ENCODE results near the gene ABCC2.

DNA sequence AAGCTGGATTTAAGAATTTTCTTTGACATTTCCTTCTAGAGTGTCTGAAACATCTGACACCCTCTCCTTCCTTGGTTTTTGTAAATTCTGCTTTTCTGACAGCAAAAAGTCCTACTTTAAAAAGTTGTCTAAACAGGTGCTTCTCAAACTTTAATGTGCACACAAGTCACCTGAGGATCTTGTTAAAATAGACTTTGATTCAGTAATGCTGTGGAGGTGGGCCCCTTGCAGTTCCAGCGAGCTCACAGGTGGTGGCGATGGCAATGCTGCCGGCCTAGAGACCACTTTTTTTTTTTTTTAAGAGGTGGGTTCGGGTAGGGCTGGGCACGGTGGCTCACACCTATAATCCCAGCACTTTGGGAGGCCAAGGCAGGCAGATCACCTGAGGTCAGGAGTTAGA is 77.1 kb downstream of the ABCC2 start:
- TF ChIP-seq, protein P1, sequence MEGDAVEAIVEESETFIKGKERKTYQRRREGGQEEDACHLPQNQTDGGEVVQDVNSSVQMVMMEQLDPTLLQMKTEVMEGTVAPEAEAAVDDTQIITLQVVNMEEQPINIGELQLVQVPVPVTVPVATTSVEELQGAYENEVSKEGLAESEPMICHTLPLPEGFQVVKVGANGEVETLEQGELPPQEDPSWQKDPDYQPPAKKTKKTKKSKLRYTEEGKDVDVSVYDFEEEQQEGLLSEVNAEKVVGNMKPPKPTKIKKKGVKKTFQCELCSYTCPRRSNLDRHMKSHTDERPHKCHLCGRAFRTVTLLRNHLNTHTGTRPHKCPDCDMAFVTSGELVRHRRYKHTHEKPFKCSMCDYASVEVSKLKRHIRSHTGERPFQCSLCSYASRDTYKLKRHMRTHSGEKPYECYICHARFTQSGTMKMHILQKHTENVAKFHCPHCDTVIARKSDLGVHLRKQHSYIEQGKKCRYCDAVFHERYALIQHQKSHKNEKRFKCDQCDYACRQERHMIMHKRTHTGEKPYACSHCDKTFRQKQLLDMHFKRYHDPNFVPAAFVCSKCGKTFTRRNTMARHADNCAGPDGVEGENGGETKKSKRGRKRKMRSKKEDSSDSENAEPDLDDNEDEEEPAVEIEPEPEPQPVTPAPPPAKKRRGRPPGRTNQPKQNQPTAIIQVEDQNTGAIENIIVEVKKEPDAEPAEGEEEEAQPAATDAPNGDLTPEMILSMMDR (IDR thresholded peaks at IDR 0.05), result peak in 2 of 12 donors; percentile 13 to 21
- TF ChIP-seq POLR2A (IDR thresholded peaks at IDR 0.05), result no peak
